ENCODE measurements around the gene ENAH. TPM values are rescaled to one million over a fixed set of nuclear protein-coding genes. Genes with fewer than 3 reads are reported as not detected.

ENAH gene
- polyA plus RNA-seq, 3 donors, result 13.9 to 36.8 (median 18.8) TPM

DNA sequence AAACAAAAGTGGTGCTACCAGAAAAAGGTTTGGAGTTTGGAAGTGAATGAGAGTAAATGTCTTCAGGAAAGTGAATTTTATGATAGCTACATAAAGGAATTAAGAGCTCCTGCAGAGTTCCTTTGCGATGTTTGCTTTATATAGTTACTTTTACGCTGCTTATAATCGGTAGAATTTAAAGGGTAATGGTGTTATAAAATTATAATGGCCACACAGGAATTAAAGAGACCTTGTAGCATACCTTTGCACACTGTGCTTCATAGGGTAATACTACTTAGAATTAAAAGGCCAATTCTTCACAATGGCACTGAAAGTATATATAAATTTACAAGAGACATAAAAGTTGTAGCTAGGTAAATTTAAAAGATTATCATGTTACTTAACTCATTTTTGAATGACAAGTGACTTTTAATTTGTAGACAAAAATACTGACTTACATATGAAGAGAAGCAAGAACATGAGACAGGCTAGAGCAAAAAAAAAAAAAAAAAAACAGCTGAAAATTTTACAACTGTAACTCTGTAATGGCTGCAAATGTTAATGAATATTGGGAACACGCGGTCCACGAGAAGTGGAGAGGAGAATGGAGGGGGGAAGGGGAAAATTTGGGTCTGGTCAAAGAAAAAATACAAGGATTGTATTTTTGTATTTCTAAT is 159.2 kb downstream of the ENAH start:
- 92 to 98% (median 97%) methylated on average over 6 of the region's 6 CpGs for WGBS, 3 donors
- no peak overlapping the region for H3K27ac ChIP-seq (ENCODE audit: low read depth, low read length)

DNA sequence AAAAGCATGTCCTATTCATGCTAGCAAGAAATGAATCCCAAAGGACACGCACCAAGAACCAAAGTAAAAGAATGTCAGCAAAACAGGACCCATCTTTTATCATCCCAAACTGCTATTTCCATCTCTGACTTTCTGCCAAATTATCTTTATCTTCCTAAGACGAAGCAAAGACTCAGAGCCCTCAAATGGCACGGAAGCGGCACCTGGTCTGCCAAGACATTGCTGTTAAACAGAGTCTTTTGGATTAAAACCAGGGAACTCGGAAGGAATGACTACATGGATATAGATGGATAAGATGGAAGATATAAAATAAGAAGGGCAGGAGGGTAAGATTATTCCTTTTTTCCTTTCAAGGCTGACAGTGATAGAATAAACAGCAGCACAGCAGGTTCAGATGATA is 164.2 kb downstream of the ENAH start:
- WGBS, 3 donors, result 79 to 83% (median 80%) methylated on average over 5 of the region's 5 CpGs
- H3K27ac ChIP-seq (ENCODE audit: low read depth, low read length), result no peak overlapping the region

DNA sequence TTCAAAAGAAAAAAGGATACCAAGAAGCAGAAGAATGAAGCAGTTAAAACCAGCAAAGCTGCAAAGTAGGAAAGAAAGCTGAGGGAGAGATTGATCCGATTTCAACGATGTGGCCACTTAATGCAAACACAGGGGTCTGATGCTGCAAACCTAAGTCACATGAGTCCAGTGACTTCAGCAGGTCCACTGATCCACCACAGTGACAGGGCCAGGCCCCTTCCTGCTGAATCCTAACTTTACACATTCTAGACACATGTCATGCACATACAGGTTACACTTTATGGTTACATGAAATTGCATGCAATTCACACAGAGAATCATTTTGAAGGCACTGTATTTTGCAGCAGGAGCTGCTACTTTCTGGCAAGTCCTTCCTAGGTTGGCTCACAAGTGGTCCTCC is 166.1 kb downstream of the ENAH start:
- WGBS, 3 donors, result 73 to 90% (median 81%) methylated on average over 2 of the region's 2 CpGs
- no peak overlapping the region for H3K27ac ChIP-seq (ENCODE audit: low read depth, low read length)

DNA sequence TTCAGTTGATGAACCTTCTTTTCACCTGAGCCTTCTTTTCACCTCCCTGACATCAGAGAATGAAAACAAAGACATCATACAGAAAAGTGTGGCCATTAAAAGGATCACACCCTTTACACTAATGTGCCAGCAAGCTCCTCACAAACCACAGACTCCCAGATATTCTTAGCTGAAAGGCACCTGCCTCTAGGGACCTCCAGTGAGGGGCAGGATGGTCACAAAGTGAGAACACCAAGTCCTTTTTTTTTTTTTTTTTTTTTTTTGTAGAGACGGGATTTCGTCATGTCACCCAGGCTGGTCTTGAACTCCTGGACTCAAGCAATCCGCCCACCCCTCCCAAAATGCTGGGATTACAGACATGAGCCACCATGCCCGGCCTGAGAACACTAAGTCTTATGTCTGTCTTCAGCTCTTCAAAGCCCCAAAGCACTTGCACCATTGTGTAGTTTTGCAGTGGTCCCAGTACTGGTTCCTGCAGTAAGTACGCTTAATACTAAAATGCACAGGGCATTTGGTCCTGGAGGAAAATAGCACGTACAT is 166.9 kb downstream of the ENAH start:
- 92 to 95% (median 95%) methylated on average over 6 of the region's 6 CpGs for WGBS, 3 donors
- H3K27ac ChIP-seq (ENCODE audit: low read depth, low read length), result no peak overlapping the region

DNA sequence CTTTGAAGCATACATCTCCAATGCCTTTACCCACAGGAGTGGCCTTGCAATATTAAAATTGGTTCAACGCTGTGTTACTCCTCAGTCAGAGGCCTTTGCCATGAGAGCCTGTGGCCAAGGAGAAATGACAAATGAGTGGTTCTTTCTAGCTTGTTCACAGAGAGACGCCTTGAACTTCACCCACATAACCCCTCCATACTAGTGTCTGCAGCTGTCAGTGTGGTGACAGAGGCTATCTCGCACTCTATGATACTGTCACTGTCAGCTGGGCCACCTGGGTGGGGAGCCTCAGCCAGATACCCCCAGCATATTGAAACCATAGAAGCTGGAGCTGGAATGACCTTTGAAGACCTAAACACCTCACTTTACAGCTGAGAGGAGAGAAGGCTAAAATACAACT is 167.7 kb downstream of the ENAH start:
- no peak overlapping the region for H3K27ac ChIP-seq (ENCODE audit: low read depth, low read length)
- WGBS, 3 donors, result 80 to 84% (median 82%) methylated on average over 3 of the region's 3 CpGs

DNA sequence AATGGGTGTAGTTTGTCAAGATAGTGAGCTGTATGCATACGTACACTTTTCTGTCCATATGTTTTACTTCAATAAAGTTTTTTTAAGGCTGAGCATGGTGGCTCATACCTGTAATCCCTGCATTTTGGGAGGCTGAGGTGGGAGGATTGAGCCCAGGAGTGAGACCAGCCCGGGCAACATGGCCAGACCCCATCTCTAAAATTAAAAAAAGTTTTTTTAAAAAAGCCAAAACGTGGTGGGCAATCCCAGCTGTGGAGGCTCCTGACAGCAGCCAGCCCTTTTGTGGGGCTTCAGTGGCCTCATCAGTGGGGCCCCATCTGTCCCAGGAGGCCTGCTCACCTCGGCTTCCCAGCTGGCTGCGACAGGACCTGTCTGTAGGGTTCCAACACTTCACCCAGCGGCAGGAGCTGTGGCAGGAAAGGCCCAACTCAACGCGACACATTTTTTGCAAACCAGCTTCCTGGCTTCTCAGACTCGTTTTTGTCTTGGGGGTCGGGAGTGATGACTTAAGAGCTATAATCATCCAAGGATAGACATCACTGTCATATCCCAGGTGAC is 168.2 kb downstream of the ENAH start:
- WGBS, 3 donors, result 62 to 70% (median 64%) methylated on average over 10 of the region's 10 CpGs
- no peak overlapping the region for H3K27ac ChIP-seq (ENCODE audit: low read depth, low read length)

DNA sequence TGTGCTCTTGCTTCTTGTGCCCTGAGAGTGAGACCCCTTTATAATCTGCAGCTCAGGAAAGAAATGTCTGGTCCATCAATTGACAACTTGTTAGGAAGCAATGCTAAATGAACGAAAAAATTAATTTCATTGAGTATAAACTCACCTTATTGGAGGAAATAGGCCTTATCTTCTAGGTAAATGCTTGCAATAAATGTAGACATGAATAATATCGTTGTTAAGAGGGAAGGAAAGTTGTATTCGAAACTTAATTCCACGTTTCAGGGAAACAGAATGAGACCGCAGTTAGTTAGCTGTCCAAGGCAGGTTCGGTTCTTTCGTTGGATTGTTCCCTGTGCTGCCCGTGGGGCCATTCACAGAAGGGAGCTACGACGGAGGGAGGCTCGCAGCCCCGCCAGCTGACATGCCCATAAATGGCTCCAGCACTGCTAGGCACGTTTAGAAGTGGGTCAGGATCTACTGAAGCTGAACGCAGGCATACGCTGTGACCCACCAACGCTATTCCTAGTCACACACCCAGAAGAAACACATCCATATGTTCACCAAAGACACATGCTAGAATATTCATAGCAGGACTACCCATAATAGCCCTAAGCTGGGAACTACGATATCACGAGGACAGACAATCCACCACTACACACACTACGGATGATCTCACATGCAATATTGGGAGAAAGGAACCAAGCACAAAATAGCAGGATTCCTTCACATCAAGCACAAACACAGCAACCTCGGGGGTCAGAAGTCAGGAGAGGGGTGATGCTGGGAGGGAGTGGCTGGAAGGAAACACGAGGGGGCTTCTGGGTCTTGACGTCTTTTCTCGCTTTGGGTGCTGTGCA is 168.9 kb downstream of the ENAH start:
- no peak overlapping the region for H3K27ac ChIP-seq (ENCODE audit: low read depth, low read length)
- 77 to 82% (median 80%) methylated on average over 23 of the region's 23 CpGs for WGBS, 3 donors

DNA sequence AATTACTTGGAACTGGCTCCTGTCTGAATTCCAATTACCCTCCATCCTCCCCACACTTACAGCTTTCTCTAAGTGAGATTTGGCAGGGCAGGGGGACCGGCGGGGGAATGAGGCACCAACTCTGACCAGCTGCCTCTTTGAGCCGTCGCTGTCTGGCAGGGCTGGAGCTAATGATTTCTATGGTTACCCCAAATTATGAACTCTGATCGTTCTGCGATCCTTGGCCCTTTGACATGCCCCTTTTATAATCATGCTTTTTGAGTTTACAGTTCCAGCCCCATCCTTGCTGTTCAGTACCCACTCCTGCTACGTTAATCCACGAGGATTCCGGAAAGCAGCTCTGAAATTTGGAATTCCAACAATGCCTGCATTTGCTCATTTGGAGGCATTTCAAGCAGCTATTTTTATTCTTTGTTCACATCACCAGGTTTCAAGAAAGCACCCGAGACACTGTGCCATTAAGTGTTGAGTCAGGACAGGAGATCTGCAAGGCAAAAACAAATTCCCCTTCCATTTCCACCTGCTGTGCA is 170.4 kb downstream of the ENAH start:
- no peak overlapping the region for H3K27ac ChIP-seq (ENCODE audit: low read depth, low read length)
- WGBS, 3 donors, result 56 to 65% (median 58%) methylated on average over 10 of the region's 10 CpGs

DNA sequence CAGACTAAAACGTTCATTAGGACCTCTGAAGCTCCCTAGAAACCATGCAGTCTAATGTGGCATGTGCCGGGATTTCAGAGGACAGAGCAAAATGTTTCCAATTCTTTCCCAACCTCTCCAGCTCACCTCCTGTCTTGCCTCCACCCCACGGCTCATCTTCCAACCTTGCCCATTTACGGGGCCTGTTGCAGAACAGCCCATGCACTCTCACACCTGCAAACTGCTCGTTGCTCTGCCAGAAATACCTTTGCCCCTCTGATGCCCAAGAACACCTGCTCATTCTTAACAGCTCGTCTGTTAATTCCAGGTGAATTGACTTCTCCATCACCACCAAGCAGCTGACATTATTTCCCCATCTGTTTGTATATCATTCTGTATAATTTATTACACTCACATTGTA is 171.2 kb downstream of the ENAH start:
- WGBS, 3 donors, result 46 to 55% (median 53%) methylated on average over 6 of the region's 6 CpGs
- H3K27ac ChIP-seq (ENCODE audit: low read depth, low read length), result no peak overlapping the region

DNA sequence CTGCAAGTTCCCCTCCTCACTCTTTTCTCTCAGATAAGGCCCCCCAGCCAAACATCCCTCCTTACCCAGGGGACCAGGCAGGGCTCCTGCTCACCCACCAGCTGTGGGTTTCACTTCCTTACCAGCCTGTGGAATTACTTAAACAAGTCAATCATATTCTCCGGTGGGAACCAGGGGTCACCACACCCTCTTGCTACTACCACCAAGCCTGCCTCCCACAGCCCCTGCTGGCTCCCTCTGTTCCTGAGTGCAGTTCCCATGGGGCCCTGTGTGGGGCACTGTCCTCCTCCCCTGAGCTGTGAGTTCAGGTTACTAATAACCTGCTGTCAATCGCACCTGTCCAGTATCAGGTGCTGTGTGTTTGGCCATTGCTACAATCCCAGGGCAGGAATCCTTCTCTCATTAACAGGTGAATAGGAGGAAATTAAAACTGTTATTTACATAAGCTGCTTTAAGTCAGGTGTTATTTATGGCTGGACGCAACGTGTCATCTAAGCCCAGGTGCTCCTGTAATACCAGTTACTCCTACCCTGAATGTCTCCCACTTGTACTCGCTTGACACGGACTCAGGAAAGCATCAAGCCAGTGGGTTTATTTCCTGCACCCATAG is 172.0 kb downstream of the ENAH start:
- WGBS, 3 donors, result 33 to 60% (median 49%) methylated on average over 6 of the region's 6 CpGs
- H3K27ac ChIP-seq (ENCODE audit: low read depth, low read length), result no peak overlapping the region

DNA sequence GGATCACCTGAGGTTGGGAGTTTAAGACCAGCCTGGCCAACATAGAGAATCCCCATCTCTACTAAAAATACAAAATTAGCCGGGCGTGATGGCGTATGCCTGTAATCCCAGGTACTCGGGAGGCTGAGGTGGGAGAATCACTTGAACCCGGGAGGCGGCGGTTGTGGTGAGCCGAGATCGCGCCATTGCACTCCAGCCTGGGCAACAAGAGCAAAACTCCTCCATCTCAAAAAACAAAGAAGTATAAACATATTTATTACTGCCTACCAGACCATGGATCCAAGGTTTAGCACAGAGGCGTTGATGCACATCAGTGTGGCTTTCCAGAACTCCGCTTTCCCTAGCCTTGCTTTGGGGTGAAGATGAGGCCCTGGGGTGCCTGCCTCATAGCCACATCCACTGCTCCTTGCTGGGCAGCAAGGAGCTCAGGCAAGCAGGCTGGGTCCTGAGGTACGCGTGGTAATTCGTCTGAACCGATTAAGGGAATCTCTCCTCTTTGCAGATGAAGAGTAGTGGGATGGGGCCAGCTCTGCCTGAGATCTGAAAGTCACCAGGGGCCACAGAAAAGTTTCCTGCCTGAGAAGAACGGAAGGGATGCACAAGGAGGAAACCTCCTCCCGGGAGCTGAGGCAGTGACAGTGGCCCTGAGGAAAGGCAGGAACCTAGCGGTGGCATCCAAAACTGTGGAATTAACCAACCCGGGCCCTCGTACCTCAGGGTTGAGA is 172.8 kb downstream of the ENAH start:
- 86 to 88% (median 87%) methylated on average over 21 of the region's 21 CpGs for WGBS, 3 donors
- no peak overlapping the region for H3K27ac ChIP-seq (ENCODE audit: low read depth, low read length)

DNA sequence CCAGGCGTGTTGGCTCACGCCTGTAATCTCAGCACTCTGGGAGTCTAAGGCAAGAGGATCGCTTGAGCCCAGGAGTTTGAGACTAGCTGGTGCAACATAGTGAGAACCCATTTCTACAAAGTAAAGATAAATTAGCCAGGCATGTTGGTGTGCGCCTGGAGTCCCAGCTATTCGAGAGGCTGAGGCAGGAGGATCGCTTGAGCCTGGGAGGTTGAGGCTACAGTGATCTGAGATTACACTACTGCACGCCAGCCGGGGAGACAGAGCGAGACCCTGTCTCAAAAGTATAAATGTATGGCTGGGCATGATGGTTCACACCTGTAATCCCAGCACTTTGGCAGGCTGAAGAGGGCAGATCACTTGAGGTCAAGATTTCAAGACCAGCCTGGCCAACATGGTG is 173.6 kb downstream of the ENAH start:
- H3K27ac ChIP-seq (ENCODE audit: low read depth, low read length), result no peak overlapping the region
- 96% methylated on average over 9 of the region's 9 CpGs for WGBS, 3 donors

DNA sequence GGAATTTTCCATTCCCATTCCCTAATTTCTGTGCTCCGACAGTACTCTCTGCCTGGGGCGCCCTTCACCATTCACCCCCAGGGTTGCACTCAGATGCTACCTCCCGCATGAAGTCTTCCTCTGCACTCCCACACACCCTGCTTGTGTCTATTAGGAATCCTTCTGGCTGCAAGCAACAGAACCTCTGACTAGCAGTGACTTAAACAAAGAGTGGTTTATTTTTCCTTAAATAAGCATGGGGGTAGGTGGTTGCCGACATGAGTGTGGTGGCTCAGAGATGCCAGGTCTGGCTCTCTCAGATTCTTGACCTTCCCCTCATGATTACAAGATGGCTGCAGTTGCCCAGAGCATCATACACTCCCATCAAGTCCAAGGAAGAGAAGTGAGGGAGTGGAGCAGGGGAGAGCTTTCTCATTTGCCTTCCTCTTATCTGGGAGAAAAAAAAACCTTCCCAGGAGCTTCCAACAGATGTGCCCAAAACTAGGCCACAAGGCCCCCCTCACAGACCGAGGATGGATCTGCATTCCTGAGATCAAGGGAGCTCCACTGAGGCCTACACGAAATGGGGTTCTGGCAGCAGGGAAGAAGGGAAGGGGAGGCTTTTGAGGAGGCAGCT is 175.5 kb downstream of the ENAH start:
- WGBS, 3 donors, result 93 to 94% (median 93%) methylated on average over 6 of the region's 6 CpGs

DNA sequence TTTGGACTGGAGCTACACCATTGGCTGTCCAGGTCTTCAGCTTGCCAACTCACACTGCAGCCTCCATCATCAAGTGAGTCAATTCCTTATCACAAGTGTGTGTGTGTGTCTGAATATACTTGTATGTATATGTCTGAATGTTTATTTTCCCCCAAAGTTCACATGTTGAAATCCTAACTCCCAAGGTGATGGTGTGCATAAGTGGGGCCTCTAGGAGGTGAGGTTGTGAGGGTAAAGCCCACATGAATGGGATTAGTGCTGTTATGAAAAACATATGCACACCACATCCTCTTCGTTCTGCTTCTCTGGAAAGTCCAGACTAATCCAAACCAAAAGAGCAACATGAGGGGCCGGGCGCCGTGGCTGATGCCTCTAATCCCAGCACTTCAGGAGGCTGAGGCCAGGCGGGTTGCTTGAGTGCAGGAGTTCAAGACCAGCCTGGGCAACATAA is 176.4 kb downstream of the ENAH start:
- WGBS, 3 donors, result 73 to 76% (median 75%) methylated on average over 5 of the region's 5 CpGs
- no peak overlapping the region for H3K27ac ChIP-seq (ENCODE audit: low read depth, low read length)

More for the DNA sequence above, 175.5 kb downstream of the ENAH start:
- no peak overlapping the region for H3K27ac ChIP-seq (ENCODE audit: low read depth, low read length)

DNA sequence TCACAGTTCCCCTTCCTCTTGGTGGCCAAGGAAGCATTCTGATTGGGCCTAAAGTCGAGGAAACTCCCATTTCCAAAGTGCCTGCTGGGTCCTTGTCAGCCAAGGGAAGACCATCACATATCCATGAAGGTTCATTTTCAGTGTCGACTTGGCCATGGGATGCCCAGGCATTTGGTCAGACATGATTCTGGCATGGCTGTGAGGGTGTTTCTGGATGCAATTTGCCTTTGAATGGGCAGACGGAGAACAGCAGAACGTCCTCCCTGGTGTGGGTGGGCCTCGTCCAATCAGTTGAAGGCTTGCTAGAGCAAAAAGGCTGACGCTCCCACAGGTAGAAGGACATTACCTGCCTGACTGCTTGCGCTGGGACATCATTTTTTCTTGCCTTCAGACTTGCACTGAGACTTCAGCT is 176.8 kb downstream of the ENAH start:
- no peak overlapping the region for H3K27ac ChIP-seq (ENCODE audit: low read depth, low read length)
- 87 to 92% (median 90%) methylated on average over 7 of the region's 7 CpGs for WGBS, 3 donors

DNA sequence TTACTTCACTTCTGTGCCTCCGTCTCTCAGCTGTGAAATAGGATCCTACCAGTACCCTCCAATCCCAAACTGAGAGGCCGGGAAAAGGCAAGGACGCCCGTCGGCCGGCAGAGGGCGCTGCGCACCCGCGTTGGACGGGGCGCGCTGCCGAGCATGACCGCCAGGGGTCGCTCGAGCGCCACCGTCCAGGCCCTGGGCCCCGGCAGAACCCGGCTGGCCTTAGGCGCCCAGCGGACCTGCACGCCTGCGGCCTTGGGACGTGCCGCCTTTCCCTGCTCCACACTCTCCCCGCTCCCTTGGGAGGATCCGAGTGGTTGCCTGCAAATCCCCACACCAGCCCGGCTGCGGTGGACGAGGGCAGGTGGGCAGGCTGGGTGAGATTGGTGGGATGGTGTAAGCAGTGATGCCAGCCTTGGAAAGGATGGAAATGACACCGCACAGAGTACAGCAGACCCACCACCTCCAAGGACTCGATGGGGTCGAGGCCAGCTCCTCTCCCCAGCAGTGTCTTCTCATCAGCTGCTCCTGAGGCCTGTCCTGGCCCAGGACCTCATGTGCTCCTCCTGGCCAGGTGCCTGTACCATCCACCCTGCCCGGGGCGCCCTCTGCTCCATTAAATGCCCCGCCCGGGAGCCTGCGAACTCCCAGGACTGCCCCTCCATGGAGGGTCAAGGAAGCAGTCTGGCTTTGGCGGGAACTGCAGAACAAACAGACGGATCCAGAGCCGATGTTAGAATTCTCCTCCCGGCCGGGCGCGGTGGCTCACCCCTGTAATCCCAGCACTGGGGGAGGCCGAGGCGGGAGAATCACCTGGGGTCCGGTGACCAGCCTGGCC is 177.7 kb downstream of the ENAH start:
- H3K27ac ChIP-seq (ENCODE audit: low read depth, low read length), result no peak overlapping the region
- 26 to 29% (median 27%) methylated on average over 46 to 50 of the region's 50 CpGs for WGBS, 3 donors

Measured in adipose tissue (tissue), 3 donors.